Uterus (tissue), 2 donors: Measurements from ENCODE around the gene KDM6A.
"Not testable (repeated sequence)": the region's sequence is repeated elsewhere in the genome, so short reads cannot be mapped to it uniquely, and the experiment has no call there.

Experiments
- CTCF ChIP-seq, 4 experiments: fragments of 200-600 bp in 2 of 4; fragments of 450-650 bp in 2 of 4; sonication (generic) in 2 of 4; IDR thresholded peaks; one replicate each; pipeline ENCODE4 v1.5.1; 2016 to 2019; ENCODE audit warnings: antibody characterized with exemption in 4 of 4, mild to moderate bottlenecking in 2 of 4, moderate library complexity in 1 of 4
- POLR2A ChIP-seq, 2 donors: fragments of 450-650 bp; IDR thresholded peaks; one replicate each; pipeline ENCODE4 v1.6.1; 2016; ENCODE audit warnings: antibody characterized with exemption in 2 of 2, mild to moderate bottlenecking in 1 of 2, moderate library complexity in 1 of 2

DNA sequence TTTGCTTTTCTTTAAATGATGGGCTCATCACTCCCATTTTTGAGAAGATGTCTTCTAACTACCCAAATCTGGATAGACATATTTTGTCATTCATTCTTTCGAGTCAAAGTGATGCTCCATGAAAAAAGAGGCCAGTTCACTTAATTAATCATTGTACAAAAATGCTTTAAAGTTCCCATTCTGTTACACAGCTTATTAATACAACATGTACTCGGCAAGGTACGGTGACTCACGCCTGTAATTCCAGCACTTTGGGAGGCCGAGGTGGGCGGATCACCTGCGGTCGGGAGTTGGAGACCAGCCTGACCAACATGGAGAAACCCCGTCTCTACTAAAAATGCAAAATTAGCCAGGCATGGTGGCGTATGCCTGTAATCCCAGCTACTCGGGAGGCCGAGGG is 67.6 kb downstream of the KDM6A start:
- TF ChIP-seq CTCF, POLR2A (IDR thresholded peaks at IDR 0.05): not testable (repeated sequence)
